HG03558 (cell line): ENCODE results near the gene ETHE1.
"Not testable (repeated sequence)": the region's sequence is repeated elsewhere in the genome, so short reads cannot be mapped to it uniquely, and the experiment has no call there.

Experiments used
- ATAC-seq: cut with Tn5 transposase; IDR thresholded peaks from one replicate; pipeline ENCODE4 v1.9.1; 2021; ENCODE audit warnings: moderate number of reproducible peaks; ENCODE audit not compliant: unreplicated experiment; ENCODE audit errors: extremely low read depth

The ETHE1 gene

DNA sequence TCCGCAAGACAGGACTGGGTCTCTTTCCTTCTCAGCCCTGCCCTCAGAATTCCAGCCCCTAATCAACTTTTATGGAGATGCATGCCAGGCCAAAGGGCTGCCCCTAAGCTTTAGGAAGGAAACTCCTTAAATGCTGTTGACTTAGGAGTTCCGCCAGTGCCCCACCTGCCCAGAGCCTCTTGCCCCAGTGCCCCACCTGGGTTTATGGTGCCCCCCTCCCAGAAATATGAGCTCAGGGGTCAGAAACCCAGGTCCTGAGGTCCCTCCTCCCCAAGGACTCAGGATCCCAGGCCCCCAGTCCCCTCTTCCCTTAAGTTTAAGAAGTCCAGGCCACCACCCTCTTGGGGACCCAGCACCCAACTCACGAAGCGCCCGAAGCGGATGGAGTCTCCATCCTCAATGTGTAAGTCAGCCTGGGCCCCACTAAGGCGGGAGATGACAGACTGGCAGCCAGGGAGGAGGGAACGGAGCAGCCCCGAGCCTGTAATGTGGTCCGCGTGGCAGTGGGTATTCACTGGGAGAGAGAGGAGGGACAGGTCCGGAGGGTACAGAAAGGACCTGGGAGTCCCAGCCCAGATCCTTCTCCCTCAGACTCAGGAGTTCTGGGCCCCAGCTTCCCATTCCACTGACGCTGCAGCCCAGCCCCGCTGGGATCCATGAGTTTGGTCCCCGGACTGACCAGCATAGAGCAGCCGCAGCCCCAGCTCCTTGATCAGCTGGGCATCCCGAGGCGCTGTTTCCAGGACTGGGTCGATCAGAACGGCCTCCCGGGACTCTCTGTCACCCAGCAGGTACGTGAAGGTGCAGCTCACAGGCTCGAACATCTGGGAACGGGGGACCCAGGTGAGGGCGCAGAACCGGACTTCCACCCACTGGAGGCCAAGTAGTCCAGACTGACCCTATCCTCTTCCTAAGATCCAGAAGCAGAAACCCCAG, 897 bp downstream of the ETHE1 start:
- ATAC-seq, result no peak

DNA sequence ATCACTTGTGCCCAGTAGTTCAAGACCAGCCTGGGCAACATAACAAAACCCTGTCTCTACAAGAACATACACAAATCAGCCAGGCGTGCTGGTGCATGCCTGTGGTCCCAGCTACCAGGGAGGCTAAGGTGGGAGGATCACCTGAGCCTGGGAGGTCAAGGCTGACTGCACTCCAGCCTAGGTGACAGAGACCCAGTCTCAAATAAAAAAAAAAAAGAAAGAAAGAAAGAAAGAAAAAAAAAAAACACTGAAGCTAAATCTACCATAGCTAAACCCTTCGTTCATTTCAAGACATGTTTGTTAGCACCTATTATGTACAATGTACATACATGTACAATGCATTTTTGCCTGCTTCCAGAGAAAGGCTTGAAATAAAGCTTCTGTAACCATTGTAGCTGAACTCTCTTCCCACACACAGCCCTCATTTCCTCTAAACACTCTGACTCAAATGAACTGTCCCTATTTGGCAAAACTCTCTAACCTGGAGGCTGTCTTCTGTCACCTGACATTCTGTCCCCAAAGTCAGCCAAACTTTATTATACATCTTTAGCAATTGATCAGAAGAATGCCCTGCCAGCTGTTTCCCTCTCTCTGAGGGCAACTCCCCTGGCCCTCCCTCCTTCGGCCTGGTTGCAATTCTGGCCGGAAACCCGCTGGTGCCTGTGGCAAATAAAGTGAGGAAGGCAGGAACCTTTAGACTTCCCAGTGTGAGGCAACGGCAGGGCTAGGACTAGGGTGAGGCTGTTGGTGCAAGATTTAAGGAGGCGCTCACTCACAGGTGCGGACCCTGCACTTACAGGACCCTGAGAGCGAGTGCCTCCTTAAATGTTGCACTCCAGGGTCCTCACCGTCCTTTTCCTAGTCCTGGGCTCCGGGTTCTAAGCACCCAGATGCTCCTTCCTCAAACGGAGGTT, 1.8 kb downstream of the ETHE1 start:
- no peak for ATAC-seq

DNA sequence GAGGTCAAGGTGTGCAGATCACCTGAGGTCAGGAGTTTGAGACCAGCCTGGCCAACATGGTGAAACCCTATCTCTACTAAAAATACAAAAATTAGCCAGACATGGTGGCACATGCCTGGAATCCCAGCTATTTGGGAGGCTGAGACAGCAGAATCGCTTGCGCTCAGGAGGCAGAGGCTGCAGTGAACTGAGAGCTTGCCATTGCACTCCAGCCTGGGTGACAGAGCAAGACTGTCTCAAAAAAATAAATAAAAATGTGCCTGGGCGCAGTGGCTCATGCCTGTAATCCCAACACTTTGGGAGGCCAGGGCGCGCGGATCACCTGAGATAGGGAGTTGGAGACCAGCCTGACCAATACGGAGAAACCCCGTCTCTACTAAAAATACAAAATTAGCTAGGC, 3.3 kb downstream of the ETHE1 start:
- not testable (repeated sequence) for ATAC-seq

DNA sequence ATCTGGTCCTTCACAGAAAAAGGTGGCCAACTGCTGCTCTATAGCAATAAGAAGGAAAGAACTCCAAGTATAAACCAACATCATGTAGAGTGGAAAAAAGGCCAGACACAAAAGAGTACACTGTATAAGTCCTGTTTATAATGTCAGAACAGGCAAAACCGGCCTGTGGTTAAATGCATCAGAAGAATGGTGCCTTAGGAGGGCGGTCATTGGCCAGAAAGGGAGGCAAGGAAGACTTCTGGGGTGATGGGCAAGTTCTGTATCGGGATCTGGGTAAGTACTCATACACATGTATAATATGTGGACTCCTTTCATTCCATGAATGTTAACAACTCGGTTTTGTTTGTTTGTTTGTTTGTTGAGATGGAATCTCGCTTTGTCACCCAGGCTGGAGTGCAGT, 4.1 kb downstream of the ETHE1 start:
- ATAC-seq, result no peak

DNA sequence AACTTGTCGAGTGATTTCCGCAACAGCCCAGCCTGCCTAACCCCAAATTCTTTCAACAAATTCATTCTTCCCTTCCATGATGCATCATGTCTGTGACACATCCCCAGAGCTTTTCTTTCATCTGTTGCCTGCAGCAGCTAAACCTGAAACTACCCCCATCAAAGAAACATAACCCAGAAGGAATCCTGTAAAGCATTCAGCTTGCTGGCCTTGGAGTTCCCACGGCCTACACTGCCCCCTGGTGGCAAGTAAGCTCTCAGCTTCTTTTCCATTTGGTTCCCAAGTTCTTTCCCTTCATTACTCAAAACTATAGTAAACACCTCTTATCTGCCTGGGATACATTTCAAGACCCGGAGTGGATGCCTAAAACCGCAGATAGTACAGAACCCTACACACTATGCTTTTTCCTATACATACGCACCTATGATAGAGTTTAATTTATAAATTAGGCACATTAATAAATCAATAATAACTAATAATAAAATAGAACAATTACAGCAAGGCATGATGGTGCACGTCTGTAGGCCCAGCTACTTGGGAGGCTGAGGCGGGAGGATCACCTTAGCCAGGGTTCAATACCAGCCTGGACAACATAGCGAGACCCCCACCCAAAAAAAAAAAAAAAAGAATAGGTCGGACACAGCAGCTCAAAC, 7.4 kb downstream of the ETHE1 start:
- ATAC-seq, result no peak

DNA sequence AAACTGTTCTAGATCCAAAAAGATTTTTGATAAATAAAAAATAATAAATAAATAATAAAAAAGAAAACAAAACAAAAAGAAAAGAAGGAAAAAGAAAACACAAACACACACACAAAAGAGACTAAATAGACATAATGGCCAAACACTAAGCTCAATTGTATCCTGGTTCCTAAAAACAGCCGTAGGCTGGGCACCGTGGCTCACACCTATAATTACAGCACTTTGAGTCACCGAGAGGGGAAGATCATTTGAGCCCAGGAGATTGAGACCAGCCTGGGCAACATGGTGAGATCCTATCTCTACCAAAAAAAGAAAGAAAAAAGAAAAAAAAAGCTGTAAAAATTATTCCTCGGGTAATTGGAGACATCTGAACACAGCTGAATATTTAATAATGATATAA, 8.9 kb downstream of the ETHE1 start:
- no peak for ATAC-seq

DNA sequence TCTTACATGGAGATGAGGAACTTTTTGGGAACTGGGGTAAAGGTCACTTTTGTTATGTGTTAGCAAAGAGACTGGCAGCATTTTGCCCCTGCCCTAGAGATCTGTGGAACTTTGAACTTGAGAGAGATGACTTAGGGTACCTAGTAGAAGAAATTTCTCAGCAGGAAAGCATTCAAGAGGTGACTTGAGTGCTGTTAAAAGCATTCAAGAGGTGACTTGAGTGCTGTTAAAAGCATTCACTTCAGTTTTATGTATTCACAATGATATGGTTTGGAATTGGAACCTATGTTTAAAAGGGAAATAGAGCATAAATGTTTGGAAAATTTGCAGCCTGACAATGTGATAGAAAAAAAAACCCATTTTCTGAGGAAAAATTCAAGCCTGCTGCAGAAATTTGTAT, 14.6 kb downstream of the ETHE1 start:
- not testable (repeated sequence) for ATAC-seq

DNA sequence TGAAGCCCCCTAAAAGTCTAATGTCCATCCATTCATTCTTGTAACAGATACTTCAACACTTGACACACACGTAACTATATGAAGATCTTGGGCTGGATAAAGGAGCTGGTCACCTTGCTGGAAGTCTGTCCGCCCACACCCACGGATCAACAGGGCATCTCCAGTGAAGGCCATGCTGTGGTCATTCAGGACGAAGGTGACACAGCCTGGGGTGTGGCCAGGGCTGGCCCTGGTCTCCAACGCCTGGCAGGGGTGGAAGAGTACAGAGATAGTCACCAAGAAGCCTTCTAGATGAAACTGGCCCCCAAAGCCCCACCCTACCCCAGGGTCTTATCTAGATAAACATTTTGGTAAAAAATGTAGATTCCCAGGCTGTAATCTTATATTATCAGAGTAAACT, 15.7 kb downstream of the ETHE1 start:
- no peak for ATAC-seq

DNA sequence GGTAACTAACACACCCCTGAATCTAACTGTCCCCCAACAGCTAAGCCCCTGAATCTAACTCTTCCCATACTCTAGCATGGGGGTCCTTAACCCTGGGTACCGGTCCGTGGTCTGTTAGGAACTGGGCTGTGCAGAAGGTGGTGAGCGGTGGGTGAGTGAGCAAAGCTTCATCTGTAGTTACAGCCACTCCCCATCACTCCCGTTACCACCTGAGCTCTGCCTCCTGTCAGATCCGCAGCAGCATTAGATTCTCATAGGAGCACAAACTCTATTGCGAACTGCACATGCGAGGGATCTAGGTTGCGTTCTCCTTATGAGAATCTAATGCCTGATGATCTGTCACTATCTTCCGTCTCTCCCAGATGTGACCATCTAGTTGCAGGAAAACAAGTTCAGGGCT, 16.3 kb downstream of the ETHE1 start:
- no peak for ATAC-seq

DNA sequence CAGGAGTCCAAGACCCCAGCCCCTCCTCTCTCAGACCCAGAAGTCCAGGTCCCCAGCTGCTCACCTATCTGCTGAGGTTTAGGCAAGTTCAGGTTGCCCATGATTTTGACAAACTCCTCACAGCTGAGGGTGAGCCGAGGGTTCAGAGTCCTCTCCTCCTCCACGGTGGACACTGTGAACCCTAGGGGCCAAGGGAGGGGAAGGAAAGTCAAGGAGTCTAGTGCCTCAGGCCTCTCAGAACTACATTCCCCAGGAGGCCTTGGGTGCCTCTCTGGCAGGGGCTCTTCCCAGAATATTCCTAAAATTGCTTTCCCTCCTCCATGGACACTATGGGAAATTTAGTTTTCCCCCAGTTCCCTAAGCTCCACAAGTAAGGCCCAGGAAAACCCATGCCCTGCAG, 19.1 kb downstream of the ETHE1 start:
- no peak for ATAC-seq

DNA sequence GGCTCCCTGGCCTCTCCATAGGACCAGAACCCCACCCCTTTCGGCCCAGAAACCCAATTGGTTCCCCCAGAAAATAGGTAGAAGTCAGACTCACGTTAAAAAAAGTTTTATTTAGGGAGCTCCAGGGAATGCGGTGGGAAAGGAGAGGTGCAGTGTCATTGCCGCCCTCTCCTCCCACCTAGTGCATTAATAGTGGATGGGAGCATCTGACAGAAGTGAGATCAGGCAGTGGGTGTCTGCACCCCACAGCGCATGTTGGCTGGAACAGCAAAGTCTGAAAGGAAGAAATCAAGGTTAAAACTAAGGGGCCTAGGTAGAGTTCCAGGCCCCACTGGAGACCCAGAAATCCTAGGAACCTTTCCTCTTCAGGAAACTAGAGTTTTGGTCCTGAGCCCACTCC, 20.4 kb downstream of the ETHE1 start:
- no peak for ATAC-seq

DNA sequence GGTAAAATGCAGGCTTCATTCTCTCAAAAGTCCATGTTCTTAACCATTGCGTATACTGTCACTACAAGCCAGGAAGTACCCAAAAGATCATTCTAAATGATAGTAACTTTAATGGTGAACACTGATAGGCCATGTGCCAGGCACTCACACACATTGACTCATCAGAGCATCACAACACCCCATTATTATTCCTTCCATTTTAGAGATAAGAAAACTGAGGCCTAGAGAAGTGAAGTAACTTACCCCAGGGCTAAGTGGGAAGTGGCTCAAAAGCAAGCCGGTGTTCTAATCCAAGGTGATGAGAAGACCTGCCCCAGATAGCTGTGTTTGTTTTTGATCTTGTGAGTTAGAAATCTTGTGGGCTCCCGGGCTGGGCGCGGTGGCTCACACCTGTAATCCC, 21.1 kb downstream of the ETHE1 start:
- no peak for ATAC-seq

DNA sequence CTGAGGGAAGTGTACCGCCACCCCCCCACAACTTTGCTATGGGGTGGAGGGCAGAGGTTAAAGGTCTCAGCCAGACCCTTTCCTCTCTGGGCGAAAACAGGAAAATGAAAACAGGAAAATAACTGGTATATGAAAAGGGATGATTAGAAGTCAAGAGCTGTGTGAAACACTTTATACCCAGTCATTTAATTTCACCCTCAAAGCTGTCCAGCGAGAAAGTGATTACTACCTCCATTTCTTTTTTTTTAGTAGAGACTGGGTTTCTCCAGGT, 21.9 kb downstream of the ETHE1 start:
- no peak for ATAC-seq

DNA sequence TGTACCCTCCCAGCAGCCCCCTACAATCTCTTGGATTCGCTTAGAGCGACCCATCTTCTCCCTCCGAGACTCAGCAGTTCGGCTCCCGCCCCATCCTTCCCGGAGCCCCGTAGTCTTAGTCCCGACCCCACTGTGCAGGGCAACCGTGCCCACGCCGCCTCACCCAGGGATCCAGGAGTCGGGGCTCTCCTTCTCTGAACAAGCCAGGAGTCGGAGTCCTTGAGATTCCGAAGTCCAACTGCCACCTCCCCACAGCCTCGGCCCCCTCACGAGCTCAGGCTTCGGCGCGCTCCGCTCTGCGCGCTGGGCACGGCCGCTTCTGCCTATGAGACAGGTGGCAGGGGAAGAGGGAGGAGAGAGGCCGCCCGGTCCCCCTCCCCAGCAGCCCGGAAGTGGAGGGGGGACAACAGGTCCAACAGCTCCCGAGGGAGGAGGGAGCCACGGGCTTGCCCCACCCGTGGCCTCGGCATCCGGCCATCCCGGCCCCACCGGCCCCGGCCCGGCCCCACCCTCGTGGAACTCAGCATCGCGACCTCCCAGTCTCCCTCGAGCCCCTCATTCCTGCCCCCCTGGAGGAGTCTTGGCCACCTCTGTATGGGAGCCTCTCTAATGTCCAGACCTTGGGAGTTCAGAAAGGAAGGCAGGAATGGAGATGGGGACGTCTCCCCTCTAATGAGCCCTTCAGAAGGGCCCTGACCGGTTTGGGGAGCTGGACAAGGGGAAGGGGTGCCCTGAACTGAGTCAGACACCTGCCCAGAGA, 22.4 kb downstream of the ETHE1 start, which contains the start of gene PHLDB3:
TSS of gene PHLDB3 (minus strand) at position 321 of the 760 bp plus-strand sequence. CDS start 628 bp downstream, outside the sequence.
- ATAC-seq, result peak; percentile 7

DNA sequence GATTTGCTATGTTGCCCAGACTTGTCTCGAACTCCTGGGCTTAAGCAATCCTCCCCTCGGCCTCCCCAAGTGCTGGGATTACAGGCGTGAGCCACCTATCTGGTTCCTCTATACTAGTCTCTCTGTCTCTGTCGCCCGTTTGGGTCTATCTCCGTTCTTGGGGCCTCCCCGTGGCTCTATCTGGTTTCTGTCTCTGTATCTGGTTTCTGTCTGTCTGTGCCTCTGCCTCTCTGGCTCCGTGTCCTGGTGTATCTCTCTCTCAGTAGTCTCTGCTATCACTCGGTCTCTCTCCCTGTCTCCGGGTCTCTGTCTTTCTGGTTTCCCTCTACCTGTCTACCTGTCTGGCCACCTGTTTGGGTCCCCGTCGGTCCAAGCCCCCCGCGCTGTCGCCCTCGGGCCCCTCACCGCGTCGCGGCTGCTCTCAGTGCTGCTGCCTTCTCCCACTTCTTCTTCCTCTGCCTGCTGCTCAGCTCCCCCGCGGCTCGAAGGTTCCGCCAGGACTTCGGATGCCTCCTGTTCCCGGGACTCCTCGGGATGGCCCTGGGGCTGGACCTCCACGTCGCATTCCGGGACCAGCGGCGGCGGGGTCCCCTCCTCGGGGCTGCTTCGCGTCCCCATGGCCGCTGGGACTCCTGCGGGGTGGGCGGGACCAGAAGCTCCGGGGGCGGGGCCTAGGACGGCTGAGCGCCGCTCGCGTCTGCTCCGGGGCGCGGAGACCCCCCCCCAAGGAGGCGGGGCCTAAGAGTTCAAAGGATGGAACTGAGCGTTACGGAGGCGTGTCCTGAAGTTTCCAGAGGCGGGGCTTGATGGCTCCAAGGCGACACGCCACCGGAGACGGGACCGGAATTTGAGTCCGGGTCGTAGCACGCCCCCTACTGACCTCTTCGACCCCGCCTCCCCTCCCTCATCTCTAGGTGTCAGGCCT, 23.2 kb downstream of the ETHE1 start:
- ATAC-seq, result peak; percentile 47

DNA sequence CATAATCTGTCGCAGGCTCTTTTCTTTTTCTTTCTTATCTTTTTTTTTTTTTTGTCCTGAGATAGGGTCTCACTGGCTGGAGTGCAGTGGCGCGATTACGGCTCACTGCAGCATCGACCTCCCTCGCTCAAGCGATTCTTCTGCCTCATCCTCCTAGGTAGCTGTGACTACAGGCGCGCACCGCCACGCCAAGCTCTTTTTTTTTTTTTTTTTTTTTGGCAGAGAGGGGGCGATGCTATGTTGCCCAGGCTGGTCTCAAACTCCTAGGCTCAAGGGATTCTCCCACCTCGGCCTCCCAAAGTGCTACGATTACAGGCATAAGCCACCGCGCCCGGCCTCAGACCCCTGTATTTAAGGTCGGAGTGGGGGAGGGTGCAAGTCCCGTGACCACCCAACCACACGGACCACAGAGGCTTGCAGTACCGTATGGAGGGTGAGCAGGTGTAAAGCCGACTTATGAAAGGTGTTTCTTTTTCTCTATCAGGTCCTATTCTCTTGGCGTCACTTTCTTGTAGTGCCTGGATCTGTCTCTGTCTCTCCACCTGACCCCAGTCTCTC, 24.5 kb downstream of the ETHE1 start:
- no peak for ATAC-seq

DNA sequence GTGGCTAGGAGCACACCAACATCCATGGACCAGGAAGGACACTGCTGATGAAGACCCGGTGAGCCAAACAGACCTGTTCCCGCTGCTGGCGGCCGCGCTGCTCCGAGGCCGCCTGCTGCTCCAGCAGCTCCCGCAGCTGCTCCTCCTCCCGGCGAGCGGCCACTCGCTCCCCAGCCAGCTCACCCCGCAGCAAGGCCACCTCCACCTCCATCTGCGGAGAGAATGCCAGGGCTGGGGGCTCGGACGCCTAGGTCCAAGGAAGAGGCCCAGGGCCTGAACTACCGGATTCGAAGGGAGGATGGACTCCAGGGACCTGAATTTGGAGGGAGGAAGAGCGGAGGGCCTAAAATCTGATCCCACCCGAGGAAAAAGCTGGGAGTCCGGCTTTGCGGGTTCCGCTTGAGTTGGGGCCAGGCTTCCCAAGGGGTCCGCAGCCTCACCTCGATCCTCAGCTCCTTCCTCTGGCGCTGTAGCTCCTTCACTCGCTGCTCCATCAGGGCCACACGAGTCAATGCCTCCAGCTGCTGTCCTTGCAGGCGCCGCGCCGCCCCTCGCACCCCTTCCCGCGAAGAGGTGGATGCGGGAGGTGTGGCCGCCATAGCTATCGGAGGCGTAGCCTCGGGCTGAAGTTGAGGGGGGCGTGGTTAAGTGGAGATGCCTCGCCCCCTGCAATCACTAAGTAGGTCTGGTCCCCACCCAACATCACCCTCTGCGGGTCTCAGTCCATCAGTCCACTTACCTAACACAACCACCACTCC, 25.2 kb downstream of the ETHE1 start:
- ATAC-seq, result no peak

DNA sequence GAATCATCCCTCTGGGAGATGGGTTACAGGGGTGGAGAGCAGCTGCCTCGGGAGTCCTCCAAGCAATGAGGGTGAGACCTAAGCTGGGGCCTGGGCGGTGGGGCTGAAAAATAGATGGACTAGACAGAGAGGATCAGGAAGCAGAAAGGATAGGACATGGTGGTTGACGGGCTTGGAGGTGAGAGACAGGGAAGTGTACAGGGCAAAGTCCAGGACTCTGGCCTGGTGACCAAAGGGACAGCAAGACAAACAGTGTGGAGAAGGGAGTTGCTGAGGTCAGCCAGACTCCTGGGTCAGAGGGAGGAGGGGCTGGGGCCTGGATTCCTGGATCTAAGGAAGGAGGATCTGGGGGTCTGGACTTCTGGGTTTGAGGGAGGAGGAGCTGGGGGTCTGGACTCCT, 28.0 kb downstream of the ETHE1 start:
- ATAC-seq, result no peak
